ENCODE results near the gene OR52E6. TPM values are rescaled to one million over a fixed set of nuclear protein-coding genes. Genes with fewer than 3 reads are reported as not detected.

Gene OR52E6
- total and polyA plus RNA-seq, 2 of the 8 experiments (the other 6 are each of a cell fraction or from before 2014, with no cell fraction given), result 0.14 TPM; not detected in 1

- Histone ChIP-seq H3K14ac (ENCODE audit: insufficient read length) (no peak overlapping the region), H3K79me1 (ENCODE audit: low read depth, low read length) (no peaks in the 10 kb centered on the region), H4K8ac (ENCODE audit: extremely low read depth, insufficient read depth, low read length) (no peak overlapping the region), H3K23me2 (ENCODE audit: low read depth, low read length) (no peaks in the 10 kb centered on the region), H3K4me2 (ENCODE audit: insufficient read depth in 1 of 2, low read depth in 2 of 2, low read length in 2 of 2) (no peak overlapping the region), H4K5ac (ENCODE audit: insufficient read length, low read depth, low read length) (no peak overlapping the region), H3K18ac (ENCODE audit: extremely low read depth, low read length) (no peak overlapping the region), H3K27me3 (replicated peaks in 1 of 4; ENCODE audit: control insufficient read depth in 3 of 4, extremely low read depth in 1 of 4, insufficient read depth in 3 of 4, low read length in 3 of 4) (no peaks in the 10 kb centered on the region), H3K4me3 (ENCODE audit: extremely low read depth in 1 of 4, insufficient read depth in 2 of 4, low read depth in 3 of 4, low read length in 4 of 4) (no peak overlapping the region), H2BK15ac (ENCODE audit: low read length) (no peak overlapping the region), H2BK20ac (ENCODE audit: low read length) (no peak overlapping the region), H2AK5ac (ENCODE audit: low read depth, low read length) (no peak overlapping the region), H4K91ac (replicated peaks; ENCODE audit: insufficient read length, low read length) (no peak overlapping the region), H3K4me1 (replicated peaks in 1 of 4; ENCODE audit: control insufficient read depth in 3 of 4, insufficient read depth in 4 of 4, low read length in 3 of 4) (no peaks in the 10 kb centered on the region), H3K36me3 (ENCODE audit: control insufficient read depth in 2 of 4, insufficient read depth in 4 of 4, low read length in 3 of 4) (no peaks in the 10 kb centered on the region), H2BK12ac (ENCODE audit: low read depth, low read length) (no peak overlapping the region), H2BK5ac (ENCODE audit: low read depth, low read length) (no peak overlapping the region), H3K4ac (replicated peaks; ENCODE audit: insufficient read length, low read depth, low read length) (no peak overlapping the region), H2BK120ac (replicated peaks; ENCODE audit: low read depth, low read length) (no peak overlapping the region), H3K9me3 (ENCODE audit: insufficient read depth in 2 of 2, low read depth in 1 of 2, low read length in 1 of 2) (0 out of 4 replicates have a peak, but pooled peaks cover 0 to 3% of the 10 kb centered on the region in 2 experiments), H3K23ac (ENCODE audit: insufficient read length) (no peak overlapping the region), H3K79me2 (ENCODE audit: control insufficient read depth in 1 of 2, insufficient read depth in 2 of 2, low read length in 2 of 2) (no peaks in the 10 kb centered on the region), H3K56ac (replicated peaks; ENCODE audit: insufficient read length, low read depth, low read length) (no peak overlapping the region), H3K27ac (ENCODE audit: low read depth, low read length) (no peak overlapping the region), H2AFZ (ENCODE audit: low read length) (no peak overlapping the region), H4K20me1 (replicated peaks in 1 of 2; ENCODE audit: control insufficient read depth in 1 of 2, insufficient read depth in 2 of 2, low read length in 2 of 2) (no peaks in the 10 kb centered on the region), H3K9ac (replicated peaks in 1 of 4; ENCODE audit: extremely low read depth in 1 of 4, low read depth in 3 of 4, low read length in 3 of 4) (no peak overlapping the region)
- DNase-seq (ENCODE audit: low read depth in 1 of 2, low spot score in 2 of 2), result no peak
- no peak for FAIRE-seq
- ChIA-PET POLR2A (ENCODE audit: partially characterized antibody) (no interaction called here), CTCF (ENCODE audit: partially characterized antibody) (no interaction called here)
- TF ChIP-seq TCF12 (IDR thresholded peaks at IDR 0.05; ENCODE audit: low read depth, low read length) (no peak), SIN3A (conservative IDR thresholded peaks at IDR 0.05 in 1 of 2, IDR thresholded peaks at IDR 0.05 in 1 of 2; ENCODE audit: low read depth in 1 of 2, low read length in 2 of 2) (no peak), POLR2A (IDR thresholded peaks at IDR 0.05; ENCODE audit: control extremely low read depth in 1 of 2, low read depth in 2 of 2, low read length in 2 of 2) (no peak), MAFK (IDR thresholded peaks at IDR 0.05; ENCODE audit: low read depth, low read length) (no peak), SIRT6 (IDR thresholded peaks at IDR 0.05; ENCODE audit: low read length) (no peak), CHD2 (IDR thresholded peaks at IDR 0.05; ENCODE audit: low read length) (no peak), GABPA (IDR thresholded peaks at IDR 0.05; ENCODE audit: borderline replicate concordance, insufficient read depth, low read length) (no peak), RBBP5 (IDR thresholded peaks at IDR 0.05; ENCODE audit: borderline replicate concordance, low read depth, low read length) (no peak), CBX5 (IDR thresholded peaks at IDR 0.05; ENCODE audit: low read depth, low read length) (no peak), ASH2L (IDR thresholded peaks at IDR 0.05; ENCODE audit: low read length) (no peak), CEBPB (IDR thresholded peaks at IDR 0.05; ENCODE audit: low read depth, low read length) (no peak), KDM1A (IDR thresholded peaks at IDR 0.05; ENCODE audit: borderline replicate concordance, low read length) (no peak), EZH2 (IDR thresholded peaks at IDR 0.05; ENCODE audit: low read depth, low read length, severe bottlenecking) (no peak)
- TF ChIP-seq, protein P1, sequence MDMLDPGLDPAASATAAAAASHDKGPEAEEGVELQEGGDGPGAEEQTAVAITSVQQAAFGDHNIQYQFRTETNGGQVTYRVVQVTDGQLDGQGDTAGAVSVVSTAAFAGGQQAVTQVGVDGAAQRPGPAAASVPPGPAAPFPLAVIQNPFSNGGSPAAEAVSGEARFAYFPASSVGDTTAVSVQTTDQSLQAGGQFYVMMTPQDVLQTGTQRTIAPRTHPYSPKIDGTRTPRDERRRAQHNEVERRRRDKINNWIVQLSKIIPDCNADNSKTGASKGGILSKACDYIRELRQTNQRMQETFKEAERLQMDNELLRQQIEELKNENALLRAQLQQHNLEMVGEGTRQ (IDR thresholded peaks at IDR 0.05; ENCODE audit: low read length), result no peak
- TF ChIP-seq, protein P2, sequence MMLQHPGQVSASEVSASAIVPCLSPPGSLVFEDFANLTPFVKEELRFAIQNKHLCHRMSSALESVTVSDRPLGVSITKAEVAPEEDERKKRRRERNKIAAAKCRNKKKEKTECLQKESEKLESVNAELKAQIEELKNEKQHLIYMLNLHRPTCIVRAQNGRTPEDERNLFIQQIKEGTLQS (IDR thresholded peaks at IDR 0.05; ENCODE audit: insufficient read depth, low read depth, low read length), result no peak
Observed at GRCh38 chr11:5847711-5848110, 6.0 kb upstream of the OR52E6 start.
